Erythroblast (primary cell): Measurements from ENCODE around the gene RNF186.

Experiments used
- GATA1 ChIP-seq: IDR thresholded peaks from 2 replicates; pipeline ENCODE4 v1.6.1; 2011; ENCODE audit warnings: low read depth, mild to moderate bottlenecking, control low read depth, low read length, moderate library complexity
- POLR2A ChIP-seq: IDR thresholded peaks from 2 replicates; pipeline ENCODE4 v1.6.1; 2011; ENCODE audit warnings: mild to moderate bottlenecking, low read length

GRCh38 chr1:19764848-19765247, 50.2 kb downstream of the RNF186 start:
- TF ChIP-seq POLR2A (no peak), GATA1 (no peak)
